RWPE1 (cell line): Measurements from ENCODE around the gene CEBPB.

ENCODE experiments used
- CTCF ChIA-PET: fragments of 350-600 bp; sonication (Branson Sonifier 250); formaldehyde crosslinking; extraction: SDS; loops from one replicate; lab custom pipeline; 2021; lab: Yijun Ruan, JAX
- POLR2A ChIA-PET: fragments of 400-600 bp; formaldehyde crosslinking; extraction: SDS; loops from one replicate; lab custom pipeline; 2020; ENCODE audit warnings: antibody characterized with exemption; ENCODE audit not compliant: low non-redundant PET; lab: Yijun Ruan, JAX
- DNase-seq: peaks from one replicate; pipeline ENCODE4 v3.0.0; 2012; ENCODE audit warnings: low spot score
- H3K27ac ChIP-seq: fragments of 450-650 bp; 2 replicates; pipeline ENCODE4 v1.5.1; 2017
- TF ChIP-seq, protein P1 (sequence below): fragments of 450-650 bp; conservative IDR thresholded peaks from 2 replicates; pipeline ENCODE4 v1.5.1; 2017; ENCODE audit warnings: low read depth, mild to moderate bottlenecking

CEBPB gene

GRCh38 chr20:50226093-50226974 is 35.7 kb downstream of the CEBPB start:
- H3K27ac ChIP-seq: no peak overlapping the region
- TF ChIP-seq, protein P1, sequence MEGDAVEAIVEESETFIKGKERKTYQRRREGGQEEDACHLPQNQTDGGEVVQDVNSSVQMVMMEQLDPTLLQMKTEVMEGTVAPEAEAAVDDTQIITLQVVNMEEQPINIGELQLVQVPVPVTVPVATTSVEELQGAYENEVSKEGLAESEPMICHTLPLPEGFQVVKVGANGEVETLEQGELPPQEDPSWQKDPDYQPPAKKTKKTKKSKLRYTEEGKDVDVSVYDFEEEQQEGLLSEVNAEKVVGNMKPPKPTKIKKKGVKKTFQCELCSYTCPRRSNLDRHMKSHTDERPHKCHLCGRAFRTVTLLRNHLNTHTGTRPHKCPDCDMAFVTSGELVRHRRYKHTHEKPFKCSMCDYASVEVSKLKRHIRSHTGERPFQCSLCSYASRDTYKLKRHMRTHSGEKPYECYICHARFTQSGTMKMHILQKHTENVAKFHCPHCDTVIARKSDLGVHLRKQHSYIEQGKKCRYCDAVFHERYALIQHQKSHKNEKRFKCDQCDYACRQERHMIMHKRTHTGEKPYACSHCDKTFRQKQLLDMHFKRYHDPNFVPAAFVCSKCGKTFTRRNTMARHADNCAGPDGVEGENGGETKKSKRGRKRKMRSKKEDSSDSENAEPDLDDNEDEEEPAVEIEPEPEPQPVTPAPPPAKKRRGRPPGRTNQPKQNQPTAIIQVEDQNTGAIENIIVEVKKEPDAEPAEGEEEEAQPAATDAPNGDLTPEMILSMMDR: no peak
- ChIA-PET CTCF (interaction anchor here (0.6 kb wide), 2 partner anchors 143 to 358 kb away, joined by 3 to 7 read pairs; no protein-coding TSS in a partner anchor), POLR2A (interaction anchor here (0.9 kb wide), 1 partner anchor 31 kb away, joined by 3 read pairs; no protein-coding TSS in a partner anchor)
- DNase-seq: no peak

- TF ChIP-seq, protein P1: no peak
- DNase-seq: peak; percentile 50
- H3K27ac ChIP-seq: no peak overlapping the region
- ChIA-PET CTCF (no interaction called here), POLR2A (no interaction called here)
Measured at GRCh38 chr20:50227506-50227905, 36.9 kb downstream of the CEBPB start.

DNA sequence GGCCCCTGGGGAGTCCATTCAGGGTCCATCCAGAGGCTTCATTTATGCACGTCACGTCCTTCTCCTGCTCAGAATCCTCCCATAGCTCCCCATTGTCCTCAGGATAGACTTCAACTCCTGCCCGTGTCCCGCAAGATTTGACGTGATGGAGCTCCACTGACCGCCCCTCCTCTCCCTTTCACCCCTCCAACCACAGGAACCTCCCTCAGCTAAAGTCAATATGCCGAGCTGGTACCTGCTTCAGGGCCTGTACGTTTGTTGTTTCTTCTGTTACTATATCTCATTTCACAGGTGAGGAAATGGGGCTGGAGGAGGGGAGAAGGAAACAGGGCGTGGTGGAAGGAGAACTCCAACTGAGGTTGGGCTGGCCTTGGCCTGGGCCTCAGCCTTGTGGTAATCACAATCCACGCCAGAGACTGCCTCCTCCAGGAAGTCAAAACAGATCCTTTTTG is 38.6 kb downstream of the CEBPB start:
- no peak for DNase-seq
- TF ChIP-seq, protein P1: no peak
- ChIA-PET CTCF (no interaction called here), POLR2A (interaction anchor here (0.7 kb wide), 1 partner anchor 22 kb away, joined by 3 read pairs; no protein-coding TSS in a partner anchor)
- no peak overlapping the region for H3K27ac ChIP-seq

GRCh38 chr20:50230184-50230583 is 39.6 kb downstream of the CEBPB start:
- POLR2A ChIA-PET: no interaction called here
- CTCF ChIA-PET: interaction anchor here (1.2 kb wide), 1 partner anchor 13 kb away, joined by 3 read pairs; no protein-coding TSS in a partner anchor
- H3K27ac ChIP-seq: no peak overlapping the region
- no peak for DNase-seq
- TF ChIP-seq, protein P1: no peak

DNA sequence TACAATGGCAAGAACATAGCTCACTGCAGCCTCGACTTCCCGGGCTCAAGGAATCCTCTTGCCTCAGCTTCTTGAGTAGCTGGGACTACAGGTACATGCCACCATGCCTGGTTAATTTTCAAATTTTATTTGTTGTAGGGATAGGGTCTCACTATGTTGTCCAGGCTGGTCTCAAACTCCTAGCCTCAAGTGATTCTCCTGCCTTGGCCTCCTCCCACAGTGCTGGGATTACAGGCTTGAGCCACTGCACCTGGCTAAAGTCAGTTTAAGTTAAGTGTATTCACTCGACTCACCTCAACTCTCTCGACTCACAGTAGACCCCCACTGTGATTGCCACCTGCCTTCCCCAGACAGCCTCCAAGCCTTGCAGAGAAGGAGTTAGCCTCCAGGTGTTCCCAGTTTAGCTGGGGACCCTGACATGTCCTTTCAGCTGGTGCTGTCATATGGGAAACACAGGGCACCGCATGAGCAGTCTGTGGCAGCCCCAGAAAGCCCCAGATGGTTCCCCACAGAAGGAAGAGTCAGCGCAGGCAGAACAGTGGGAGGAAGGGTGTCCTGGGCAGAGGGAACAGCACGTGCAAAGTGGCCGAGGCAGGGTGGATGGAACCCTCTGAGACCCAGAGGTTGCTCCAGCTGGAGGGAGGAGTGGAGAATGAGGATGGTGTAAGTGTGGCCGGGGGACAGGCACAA is 40.4 kb downstream of the CEBPB start:
- CTCF ChIA-PET: interaction anchor here (0.6 to 1.2 kb wide), 3 partner anchors 10 to 21 kb away, joined by 3 to 6 read pairs (median 4); no protein-coding TSS in a partner anchor
- POLR2A ChIA-PET: no interaction called here
- no peak overlapping the region for H3K27ac ChIP-seq
- TF ChIP-seq, protein P1: no peak
- no peak for DNase-seq

DNA sequence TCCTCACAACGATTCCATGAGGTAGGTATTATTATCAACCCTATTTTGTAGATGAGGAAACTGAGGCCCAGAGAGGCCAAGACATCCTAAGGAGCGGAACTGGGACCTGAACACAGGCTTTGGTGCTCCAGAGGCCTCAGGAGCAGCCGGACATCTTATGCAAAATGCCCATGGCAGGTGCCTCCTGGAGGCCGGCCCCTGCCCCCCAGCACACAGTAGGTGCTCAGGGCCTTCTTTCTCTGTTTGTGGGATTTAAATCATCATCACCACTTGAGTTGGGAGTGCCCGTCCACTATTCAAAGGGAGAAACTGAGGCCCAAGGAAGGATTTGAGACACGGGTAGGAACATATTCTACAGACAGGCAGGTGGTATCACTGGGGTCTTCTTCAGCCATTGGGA is 41.2 kb downstream of the CEBPB start:
- no peak for DNase-seq
- TF ChIP-seq, protein P1: no peak
- no peak overlapping the region for H3K27ac ChIP-seq
- ChIA-PET POLR2A (no interaction called here), CTCF (no interaction called here)
